HG03378 (cell line): ENCODE measurements around the gene IZUMO4.
A peak's percentile ranks its signal among the peaks of the same experiment; 100 is the strongest.

Experiments used
- ATAC-seq: cut with Tn5 transposase; IDR thresholded peaks from one replicate; pipeline ENCODE4 v1.9.1; 2021; ENCODE audit warnings: mild to moderate bottlenecking, moderate library complexity; ENCODE audit not compliant: unreplicated experiment

Gene IZUMO4

GRCh38 chr19:2058570-2059421, 37.9 kb upstream of the IZUMO4 start:
- ATAC-seq, result no peak

- ATAC-seq, result no peak
Observed at GRCh38 chr19:2059422-2060201, 37.1 kb upstream of the IZUMO4 start.

GRCh38 chr19:2060884-2061494, 35.7 kb upstream of the IZUMO4 start:
- ATAC-seq, result peak; percentile 25

GRCh38 chr19:2061495-2062388, 35.0 kb upstream of the IZUMO4 start:
- ATAC-seq, result peak; percentile 78

- ATAC-seq, result no peak
Observed at GRCh38 chr19:2062389-2062729, 34.4 kb upstream of the IZUMO4 start.

- no peak for ATAC-seq
Observed at GRCh38 chr19:2062770-2063169, 33.9 kb upstream of the IZUMO4 start.

- no peak for ATAC-seq
Observed at GRCh38 chr19:2063824-2064223, 32.9 kb upstream of the IZUMO4 start.

- no peak for ATAC-seq
Observed at GRCh38 chr19:2064395-2064787, 32.3 kb upstream of the IZUMO4 start.

- ATAC-seq, result no peak
Observed at GRCh38 chr19:2064788-2065524, 31.8 kb upstream of the IZUMO4 start.

GRCh38 chr19:2070436-2070827, 26.3 kb upstream of the IZUMO4 start:
- ATAC-seq, result no peak

- ATAC-seq, result no peak
Observed at GRCh38 chr19:2070986-2071673, 25.6 kb upstream of the IZUMO4 start.

- no peak for ATAC-seq
Observed at GRCh38 chr19:2072757-2073551, 23.8 kb upstream of the IZUMO4 start.

GRCh38 chr19:2076526-2076944, 20.2 kb upstream of the IZUMO4 start:
- ATAC-seq, result no peak

- ATAC-seq, result no peak
Observed at GRCh38 chr19:2077398-2077797, 19.3 kb upstream of the IZUMO4 start.

- no peak for ATAC-seq
Observed at GRCh38 chr19:2077833-2078619, 18.7 kb upstream of the IZUMO4 start.

GRCh38 chr19:2079076-2079864, 17.4 kb upstream of the IZUMO4 start:
- ATAC-seq, result no peak

GRCh38 chr19:2079865-2080301, 16.8 kb upstream of the IZUMO4 start:
- no peak for ATAC-seq
